ENCODE data around the gene PRKAA2.
A peak's percentile ranks its signal among the peaks of the same experiment; 100 is the strongest.

The PRKAA2 gene

GRCh38 chr1:56631901-56632300, 13.2 kb upstream of the PRKAA2 start:
- Histone ChIP-seq H3K4me3 (ENCODE audit: low read depth in 1 of 2, low read length in 2 of 2) (no peak overlapping the region), H3K36me3 (ENCODE audit: control insufficient read depth in 1 of 2, insufficient read depth in 2 of 2, low read length in 2 of 2) (no peaks in the 10 kb centered on the region), H3K27ac (ENCODE audit: low read depth, low read length) (no peak overlapping the region), H3K4me1 (ENCODE audit: control insufficient read depth in 1 of 2, insufficient read depth in 2 of 2, low read length in 2 of 2) (no peaks in the 10 kb centered on the region), H3K9ac (ENCODE audit: low read depth in 1 of 2, low read length in 2 of 2) (no peak overlapping the region), H3K27me3 (ENCODE audit: control insufficient read depth in 1 of 2, insufficient read depth in 2 of 2, low read length in 2 of 2) (no peaks in the 10 kb centered on the region), H3K9me3 (ENCODE audit: control insufficient read depth in 1 of 2, low read length in 2 of 2) (no peaks in the 10 kb centered on the region)

DNA sequence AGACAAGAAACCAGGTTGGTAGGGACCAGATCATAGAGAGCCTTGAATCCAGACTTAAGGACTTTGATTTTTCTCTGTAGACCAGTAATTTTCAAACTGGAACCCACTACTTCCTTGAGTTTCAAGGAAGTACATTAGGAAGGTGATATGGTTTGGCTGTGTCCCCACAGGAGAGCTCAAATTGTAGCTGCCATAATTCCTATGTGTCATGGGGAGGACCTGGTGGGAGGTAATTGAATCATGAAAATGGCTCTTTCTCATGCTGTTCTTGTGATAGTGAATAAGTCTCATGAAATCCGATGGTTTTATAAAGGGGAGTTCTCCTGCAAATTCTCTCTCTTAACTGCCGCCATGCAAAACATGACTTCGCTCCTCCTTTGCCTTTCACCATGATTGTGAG, 10.1 kb upstream of the PRKAA2 start:
- Histone ChIP-seq H3K4me3 (ENCODE audit: low read depth in 1 of 2, low read length in 2 of 2) (no peak overlapping the region), H3K27me3 (ENCODE audit: control insufficient read depth in 1 of 2, insufficient read depth in 2 of 2, low read length in 2 of 2) (no peaks in the 10 kb centered on the region), H3K9ac (ENCODE audit: low read depth in 1 of 2, low read length in 2 of 2) (no peak overlapping the region), H3K4me1 (ENCODE audit: control insufficient read depth in 1 of 2, insufficient read depth in 2 of 2, low read length in 2 of 2) (no peaks in the 10 kb centered on the region), H3K36me3 (ENCODE audit: control insufficient read depth in 1 of 2, insufficient read depth in 2 of 2, low read length in 2 of 2) (no peaks in the 10 kb centered on the region), H3K27ac (ENCODE audit: low read depth, low read length) (no peak overlapping the region), H3K9me3 (ENCODE audit: control insufficient read depth in 1 of 2, low read length in 2 of 2) (no peaks in the 10 kb centered on the region)

- H3K4me3 ChIP-seq (ENCODE audit: low read depth in 1 of 2, low read length in 2 of 2): no peak overlapping the region
- H3K4me1 ChIP-seq (ENCODE audit: control insufficient read depth in 1 of 2, insufficient read depth in 2 of 2, low read length in 2 of 2): no peaks in the 10 kb centered on the region
- no peaks in the 10 kb centered on the region for H3K36me3 ChIP-seq (ENCODE audit: control insufficient read depth in 1 of 2, insufficient read depth in 2 of 2, low read length in 2 of 2)
- peaks cover 4 to 7% of the 10 kb centered on the region in 2 donors for H3K27me3 ChIP-seq (ENCODE audit: control insufficient read depth in 1 of 2, insufficient read depth in 2 of 2, low read length in 2 of 2)
- no peak overlapping the region for H3K9ac ChIP-seq (ENCODE audit: low read depth in 1 of 2, low read length in 2 of 2)
- H3K27ac ChIP-seq (ENCODE audit: low read depth, low read length): no peak overlapping the region
- no peaks in the 10 kb centered on the region for H3K9me3 ChIP-seq (ENCODE audit: control insufficient read depth in 1 of 2, low read length in 2 of 2)
Observed at GRCh38 chr1:56638248-56638647, 6.9 kb upstream of the PRKAA2 start.

DNA sequence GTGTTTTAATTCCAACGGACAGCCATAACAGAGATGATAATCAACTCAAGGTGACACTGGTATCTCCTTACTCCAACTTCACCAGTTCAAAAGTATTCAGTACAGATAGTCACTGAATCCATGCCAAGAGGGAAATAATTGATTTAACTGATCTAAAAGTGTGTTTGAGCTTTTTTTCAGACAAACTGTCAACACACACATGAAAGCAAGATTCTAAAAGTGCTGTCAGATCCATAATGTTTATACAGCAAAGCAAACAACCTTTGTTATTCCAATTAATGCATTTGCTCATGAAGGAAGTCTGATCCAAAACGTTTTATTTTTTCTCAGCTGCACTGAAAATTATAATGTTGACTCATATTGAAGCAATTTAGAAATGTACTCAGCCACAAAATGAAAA, 5.9 kb upstream of the PRKAA2 start:
- no peak overlapping the region for H3K9ac ChIP-seq (ENCODE audit: low read depth in 1 of 2, low read length in 2 of 2)
- no peaks in the 10 kb centered on the region for H3K4me1 ChIP-seq (ENCODE audit: control insufficient read depth in 1 of 2, insufficient read depth in 2 of 2, low read length in 2 of 2)
- H3K27me3 ChIP-seq (ENCODE audit: control insufficient read depth in 1 of 2, insufficient read depth in 2 of 2, low read length in 2 of 2): peaks cover 10 to 13% of the 10 kb centered on the region in 2 donors
- H3K27ac ChIP-seq (ENCODE audit: low read depth, low read length): no peak overlapping the region
- H3K36me3 ChIP-seq (ENCODE audit: control insufficient read depth in 1 of 2, insufficient read depth in 2 of 2, low read length in 2 of 2): no peaks in the 10 kb centered on the region
- no peaks in the 10 kb centered on the region for H3K9me3 ChIP-seq (ENCODE audit: control insufficient read depth in 1 of 2, low read length in 2 of 2)
- no peak overlapping the region for H3K4me3 ChIP-seq (ENCODE audit: low read depth in 1 of 2, low read length in 2 of 2)

- H3K4me3 ChIP-seq (ENCODE audit: low read depth in 1 of 2, low read length in 2 of 2): no peak overlapping the region
- H3K9ac ChIP-seq (ENCODE audit: low read depth in 1 of 2, low read length in 2 of 2): no peak overlapping the region
- H3K36me3 ChIP-seq (ENCODE audit: control insufficient read depth in 1 of 2, insufficient read depth in 2 of 2, low read length in 2 of 2): no peaks in the 10 kb centered on the region
- no peak overlapping the region for H3K27ac ChIP-seq (ENCODE audit: low read depth, low read length)
- H3K9me3 ChIP-seq (ENCODE audit: control insufficient read depth in 1 of 2, low read length in 2 of 2): no peaks in the 10 kb centered on the region
- peaks cover 27 to 31% of the 10 kb centered on the region in 2 donors for H3K27me3 ChIP-seq (ENCODE audit: control insufficient read depth in 1 of 2, insufficient read depth in 2 of 2, low read length in 2 of 2)
- H3K4me1 ChIP-seq (ENCODE audit: control insufficient read depth in 1 of 2, insufficient read depth in 2 of 2, low read length in 2 of 2): peaks cover 0 to 4% of the 10 kb centered on the region in 2 donors
Observed at GRCh38 chr1:56643661-56644060, 1.5 kb upstream of the PRKAA2 start.

GRCh38 chr1:56644064-56644918, 823 bp upstream of the PRKAA2 start:
- H3K9ac ChIP-seq (ENCODE audit: low read depth in 1 of 2, low read length in 2 of 2): peak overlapping the region in 1 of 2 donors; percentile 1
- H3K9me3 ChIP-seq (ENCODE audit: control insufficient read depth in 1 of 2, low read length in 2 of 2): no peaks in the 10 kb centered on the region
- peak overlapping the region; percentile 54 to 62 for H3K4me3 ChIP-seq (ENCODE audit: low read depth in 1 of 2, low read length in 2 of 2)
- H3K27ac ChIP-seq (ENCODE audit: low read depth, low read length): peak overlapping the region; percentile 20
- H3K36me3 ChIP-seq (ENCODE audit: control insufficient read depth in 1 of 2, insufficient read depth in 2 of 2, low read length in 2 of 2): no peaks in the 10 kb centered on the region
- peaks cover 0 to 4% of the 10 kb centered on the region in 2 donors for H3K4me1 ChIP-seq (ENCODE audit: control insufficient read depth in 1 of 2, insufficient read depth in 2 of 2, low read length in 2 of 2)
- peaks cover 27 to 31% of the 10 kb centered on the region in 2 donors for H3K27me3 ChIP-seq (ENCODE audit: control insufficient read depth in 1 of 2, insufficient read depth in 2 of 2, low read length in 2 of 2)

DNA sequence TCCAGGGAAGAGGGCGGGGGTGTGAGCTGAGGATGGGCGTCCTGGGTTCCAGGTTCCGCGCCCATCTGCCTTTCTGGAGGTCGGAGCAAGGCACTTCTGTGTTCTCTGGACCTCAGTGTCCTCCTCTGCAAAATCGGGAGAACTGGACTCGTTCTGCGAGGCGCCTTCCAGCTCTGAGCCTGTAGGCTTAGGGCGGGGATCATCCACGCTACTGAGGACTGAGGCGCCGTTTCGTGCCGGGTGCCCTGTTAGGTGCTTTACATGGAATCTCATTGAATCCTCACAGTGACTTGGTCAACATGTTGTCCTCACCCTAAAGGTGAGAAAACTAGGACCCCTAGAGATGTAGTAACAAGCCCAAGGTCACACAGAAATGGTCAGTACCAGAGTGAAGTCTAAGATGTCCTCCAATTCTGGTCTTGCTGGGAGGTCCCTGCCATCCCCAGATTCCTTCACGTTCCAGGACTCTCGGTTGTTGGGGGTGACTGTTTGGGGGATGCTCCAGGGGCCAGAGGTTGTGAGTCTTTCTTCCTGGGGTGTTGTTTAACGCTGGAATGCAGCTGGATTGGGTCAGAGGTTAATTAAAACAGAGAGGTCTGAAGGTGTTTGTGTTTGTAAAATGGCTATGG, 677 bp downstream of the PRKAA2 start:
- Histone ChIP-seq H3K36me3 (ENCODE audit: control insufficient read depth in 1 of 2, insufficient read depth in 2 of 2, low read length in 2 of 2) (no peaks in the 10 kb centered on the region), H3K9me3 (ENCODE audit: control insufficient read depth in 1 of 2, low read length in 2 of 2) (no peaks in the 10 kb centered on the region), H3K4me3 (ENCODE audit: low read depth in 1 of 2, low read length in 2 of 2) (peak overlapping the region; percentile 7 to 53), H3K4me1 (ENCODE audit: control insufficient read depth in 1 of 2, insufficient read depth in 2 of 2, low read length in 2 of 2) (peaks cover 0 to 4% of the 10 kb centered on the region in 2 donors), H3K27ac (ENCODE audit: low read depth, low read length) (no peak overlapping the region), H3K9ac (ENCODE audit: low read depth in 1 of 2, low read length in 2 of 2) (no peak overlapping the region), H3K27me3 (ENCODE audit: control insufficient read depth in 1 of 2, insufficient read depth in 2 of 2, low read length in 2 of 2) (peaks cover 27 to 31% of the 10 kb centered on the region in 2 donors)

DNA sequence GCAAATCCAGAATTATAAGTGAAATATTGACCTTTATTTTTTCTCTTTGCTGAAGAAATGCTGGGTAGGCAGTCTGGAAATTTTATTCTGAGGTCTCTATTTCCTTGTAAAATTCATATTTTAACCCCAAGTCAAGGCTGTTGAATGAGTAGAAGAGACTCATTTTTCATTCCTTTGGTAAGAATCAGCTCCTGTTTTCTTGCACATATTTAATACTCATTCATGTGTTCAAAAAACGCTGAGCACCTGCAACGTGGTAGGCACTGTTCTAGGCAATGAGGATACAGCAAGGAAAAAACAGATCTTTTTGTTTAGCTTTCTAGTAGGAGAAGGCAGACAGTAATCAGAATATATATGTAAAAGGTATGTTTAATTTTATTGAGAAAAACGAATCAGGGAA, 1.5 kb downstream of the PRKAA2 start:
- H3K4me3 ChIP-seq (ENCODE audit: low read depth in 1 of 2, low read length in 2 of 2): no peak overlapping the region
- peaks cover 0 to 4% of the 10 kb centered on the region in 2 donors for H3K4me1 ChIP-seq (ENCODE audit: control insufficient read depth in 1 of 2, insufficient read depth in 2 of 2, low read length in 2 of 2)
- H3K9ac ChIP-seq (ENCODE audit: low read depth in 1 of 2, low read length in 2 of 2): no peak overlapping the region
- no peaks in the 10 kb centered on the region for H3K9me3 ChIP-seq (ENCODE audit: control insufficient read depth in 1 of 2, low read length in 2 of 2)
- peaks cover 27 to 31% of the 10 kb centered on the region in 2 donors for H3K27me3 ChIP-seq (ENCODE audit: control insufficient read depth in 1 of 2, insufficient read depth in 2 of 2, low read length in 2 of 2)
- no peaks in the 10 kb centered on the region for H3K36me3 ChIP-seq (ENCODE audit: control insufficient read depth in 1 of 2, insufficient read depth in 2 of 2, low read length in 2 of 2)
- H3K27ac ChIP-seq (ENCODE audit: low read depth, low read length): no peak overlapping the region

DNA sequence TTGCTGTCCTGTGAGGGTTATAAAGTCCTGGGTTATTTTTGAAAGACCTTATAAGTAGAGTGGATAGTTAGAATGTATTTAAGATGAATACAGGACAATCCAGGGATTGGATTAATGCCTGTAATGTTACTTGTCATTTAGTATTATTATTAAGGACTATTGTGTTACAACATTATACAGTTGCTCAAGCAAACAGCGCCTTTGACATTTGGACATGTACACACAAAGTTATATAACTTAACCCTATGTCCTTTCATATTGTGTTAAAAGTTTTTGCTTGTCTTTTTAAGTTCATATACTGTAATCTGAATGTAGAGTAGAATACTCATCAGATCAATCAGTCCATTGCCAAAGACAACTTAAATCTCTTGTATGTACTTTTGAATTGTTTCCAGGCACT, 2.0 kb downstream of the PRKAA2 start:
- Histone ChIP-seq H3K4me1 (ENCODE audit: control insufficient read depth in 1 of 2, insufficient read depth in 2 of 2, low read length in 2 of 2) (peaks cover 0 to 4% of the 10 kb centered on the region in 2 donors), H3K27me3 (ENCODE audit: control insufficient read depth in 1 of 2, insufficient read depth in 2 of 2, low read length in 2 of 2) (peaks cover 27 to 31% of the 10 kb centered on the region in 2 donors), H3K4me3 (ENCODE audit: low read depth in 1 of 2, low read length in 2 of 2) (no peak overlapping the region), H3K36me3 (ENCODE audit: control insufficient read depth in 1 of 2, insufficient read depth in 2 of 2, low read length in 2 of 2) (no peaks in the 10 kb centered on the region), H3K9me3 (ENCODE audit: control insufficient read depth in 1 of 2, low read length in 2 of 2) (no peaks in the 10 kb centered on the region), H3K27ac (ENCODE audit: low read depth, low read length) (no peak overlapping the region), H3K9ac (ENCODE audit: low read depth in 1 of 2, low read length in 2 of 2) (no peak overlapping the region)

- Histone ChIP-seq H3K27ac (ENCODE audit: low read depth, low read length) (no peak overlapping the region), H3K36me3 (ENCODE audit: control insufficient read depth in 1 of 2, insufficient read depth in 2 of 2, low read length in 2 of 2) (no peaks in the 10 kb centered on the region), H3K9me3 (ENCODE audit: control insufficient read depth in 1 of 2, low read length in 2 of 2) (no peaks in the 10 kb centered on the region), H3K4me3 (ENCODE audit: low read depth in 1 of 2, low read length in 2 of 2) (no peak overlapping the region), H3K4me1 (ENCODE audit: control insufficient read depth in 1 of 2, insufficient read depth in 2 of 2, low read length in 2 of 2) (peaks cover 0 to 4% of the 10 kb centered on the region in 2 donors), H3K27me3 (ENCODE audit: control insufficient read depth in 1 of 2, insufficient read depth in 2 of 2, low read length in 2 of 2) (peaks cover 20 to 24% of the 10 kb centered on the region in 2 donors), H3K9ac (ENCODE audit: low read depth in 1 of 2, low read length in 2 of 2) (no peak overlapping the region)
Observed at GRCh38 chr1:56648546-56648945, 3.4 kb downstream of the PRKAA2 start.

All from duodenal mucosa (tissue), 2 donors.